HEK293 (cell line): ENCODE data around the gene HMGB1.
"Not testable (repeated sequence)": the region's sequence is repeated elsewhere in the genome, so short reads cannot be mapped to it uniquely, and the experiment has no call there.

Experiments
- CTCF ChIA-PET: fragments of 350-600 bp; formaldehyde crosslinking; extraction: SDS; loops from one replicate; lab custom pipeline; 2021; ENCODE audit warnings: antibody characterized with exemption; lab: Yijun Ruan, JAX
- POLR2A ChIA-PET: fragments of 300-600 bp; formaldehyde crosslinking; extraction: SDS; loops from one replicate; lab custom pipeline; 2020; ENCODE audit warnings: antibody characterized with exemption, inconsistent platforms; lab: Yijun Ruan, JAX
- H3K27ac ChIP-seq: fragments of 200-500 bp; sonication (Bioruptor generic); 2 replicates; pipeline ENCODE4 v1.5.1; 2014; ENCODE audit warnings: low read depth, low read length, control low read depth, inconsistent platforms; ENCODE audit errors: extremely low read depth
- H3K36me3 ChIP-seq, 2 experiments: fragments of 200-500 bp in 1 of 2; sonication (Bioruptor generic) in 1 of 2; 1 replicate in 1 of 2; 2 replicates in 1 of 2; pipeline ENCODE4 v1.5.1; 2014 to 2017; ENCODE audit warnings: inconsistent platforms in 2 of 2, low read length in 2 of 2; ENCODE audit not compliant: control insufficient read depth in 2 of 2, insufficient read depth in 1 of 2
- H3K4me1 ChIP-seq: fragments of 200-500 bp; sonication (Bioruptor generic); 2 replicates; pipeline ENCODE4 v1.5.1; 2014; ENCODE audit warnings: mild to moderate bottlenecking, low read length, inconsistent platforms; ENCODE audit not compliant: control insufficient read depth, insufficient read depth
- H3K4me3 ChIP-seq: 2 replicates; pipeline ENCODE4 v1.5.1; 2011; ENCODE audit warnings: low read depth, mild to moderate bottlenecking, control low read depth, low read length, moderate library complexity
- H3K9me3 ChIP-seq: fragments of 200-500 bp; sonication (Bioruptor generic); 2 replicates; pipeline ENCODE4 v1.5.1; 2014; ENCODE audit warnings: low read depth, low read length, inconsistent platforms; ENCODE audit not compliant: control insufficient read depth, insufficient read depth
- CTCF ChIP-seq: fragments of 450-650 bp; formaldehyde crosslinking; IDR thresholded peaks from 2 replicates; pipeline ENCODE4 v1.5.1; 2016; ENCODE audit warnings: missing biosample characterization, missing genetic modification characterization
- HOXC10 ChIP-seq: sonication (generic); formaldehyde crosslinking; IDR thresholded peaks from 2 replicates; pipeline ENCODE4 v1.8.1; 2023; ENCODE audit warnings: mild to moderate bottlenecking, missing genetic modification reagents
- MEIS1 ChIP-seq: sonication (generic); formaldehyde crosslinking; IDR thresholded peaks from 2 replicates; pipeline ENCODE4 v1.8.1; 2022; ENCODE audit warnings: missing genetic modification reagents, mild to moderate bottlenecking, borderline replicate concordance
- SP2 ChIP-seq: fragments of 450-650 bp; formaldehyde crosslinking; IDR thresholded peaks from 2 replicates; pipeline ENCODE4 v1.5.1; 2016; ENCODE audit warnings: missing biosample characterization, missing genetic modification characterization
- TCF7L2 ChIP-seq: IDR thresholded peaks from 2 replicates; pipeline ENCODE4 v1.6.1; 2011; ENCODE audit warnings: low read depth, mild to moderate bottlenecking, inconsistent platforms, low read length, moderate library complexity, borderline replicate concordance
- ZBTB1 ChIP-seq: fragments of 450-650 bp; formaldehyde crosslinking; IDR thresholded peaks from 2 replicates; pipeline ENCODE4 v1.5.1; 2016; ENCODE audit warnings: missing biosample characterization, missing genetic modification characterization
- ZNF155 ChIP-seq: fragments of 450-650 bp; formaldehyde crosslinking; IDR thresholded peaks from 2 replicates; pipeline ENCODE4 v1.5.1; 2016; ENCODE audit warnings: missing biosample characterization, missing genetic modification characterization
- ZNF16 ChIP-seq: fragments of 450-650 bp; formaldehyde crosslinking; IDR thresholded peaks from 2 replicates; pipeline ENCODE4 v1.5.1; 2016; ENCODE audit warnings: low read depth, missing biosample characterization, missing genetic modification characterization
- ZNF202 ChIP-seq: fragments of 450-650 bp; formaldehyde crosslinking; IDR thresholded peaks from 2 replicates; pipeline ENCODE4 v1.5.1; 2016; ENCODE audit warnings: missing biosample characterization, missing genetic modification characterization, borderline replicate concordance
- ZNF280D ChIP-seq: fragments of 450-650 bp; formaldehyde crosslinking; IDR thresholded peaks from 2 replicates; pipeline ENCODE4 v1.5.1; 2016; ENCODE audit warnings: missing biosample characterization, missing genetic modification characterization
- ZNF341 ChIP-seq: fragments of 450-650 bp; formaldehyde crosslinking; IDR thresholded peaks from 2 replicates; pipeline ENCODE4; 2016; ENCODE audit warnings: low read depth, missing biosample characterization, missing genetic modification characterization
- ZNF350 ChIP-seq: fragments of 450-650 bp; formaldehyde crosslinking; IDR thresholded peaks from 2 replicates; pipeline ENCODE4 v1.5.0; 2017; ENCODE audit warnings: missing biosample characterization, mild to moderate bottlenecking, missing genetic modification characterization
- ZNF354C ChIP-seq: fragments of 450-650 bp; formaldehyde crosslinking; IDR thresholded peaks from 2 replicates; pipeline ENCODE4 v1.5.1; 2016; ENCODE audit warnings: missing biosample characterization, missing genetic modification characterization, low read depth, borderline replicate concordance
- ZNF416 ChIP-seq: fragments of 450-650 bp; formaldehyde crosslinking; IDR thresholded peaks from 2 replicates; pipeline ENCODE4 v1.5.1; 2016; ENCODE audit warnings: missing biosample characterization, missing genetic modification characterization
- ZNF473 ChIP-seq: fragments of 450-650 bp; formaldehyde crosslinking; IDR thresholded peaks from 2 replicates; pipeline ENCODE4 v1.5.1; 2017; ENCODE audit warnings: missing biosample characterization, missing genetic modification characterization
- ZNF660 ChIP-seq: fragments of 450-650 bp; IDR thresholded peaks from 2 replicates; pipeline ENCODE4 v1.5.1; 2018; ENCODE audit warnings: missing biosample characterization, mild to moderate bottlenecking, missing genetic modification characterization
- ZNF776 ChIP-seq: fragments of 450-650 bp; formaldehyde crosslinking; IDR thresholded peaks from 2 replicates; pipeline ENCODE4 v1.5.0; 2017; ENCODE audit warnings: missing biosample characterization, missing genetic modification characterization, borderline replicate concordance
- ZNF785 ChIP-seq: fragments of 450-650 bp; formaldehyde crosslinking; IDR thresholded peaks from 2 replicates; pipeline ENCODE4 v1.5.1; 2016; ENCODE audit warnings: missing biosample characterization, missing genetic modification characterization
- TF ChIP-seq, protein P1 (sequence below): fragments of 450-650 bp; formaldehyde crosslinking; IDR thresholded peaks from 2 replicates; pipeline ENCODE4 v1.5.1; 2016; ENCODE audit warnings: missing biosample characterization, missing genetic modification characterization
- TF ChIP-seq, protein P2 (sequence below): fragments of 450-650 bp; formaldehyde crosslinking; IDR thresholded peaks from 2 replicates; pipeline ENCODE4 v1.5.1; 2016; ENCODE audit warnings: missing biosample characterization, missing genetic modification characterization

Gene HMGB1

GRCh38 chr13:30446126-30446500, 19.6 kb downstream of the HMGB1 start (continued):
- TF ChIP-seq ZNF341 (tag by site-specific recombination), result no peak
- TF ChIP-seq HOXC10 (CRISPR knock-in tag), result no peak
- TF ChIP-seq, protein P1, sequence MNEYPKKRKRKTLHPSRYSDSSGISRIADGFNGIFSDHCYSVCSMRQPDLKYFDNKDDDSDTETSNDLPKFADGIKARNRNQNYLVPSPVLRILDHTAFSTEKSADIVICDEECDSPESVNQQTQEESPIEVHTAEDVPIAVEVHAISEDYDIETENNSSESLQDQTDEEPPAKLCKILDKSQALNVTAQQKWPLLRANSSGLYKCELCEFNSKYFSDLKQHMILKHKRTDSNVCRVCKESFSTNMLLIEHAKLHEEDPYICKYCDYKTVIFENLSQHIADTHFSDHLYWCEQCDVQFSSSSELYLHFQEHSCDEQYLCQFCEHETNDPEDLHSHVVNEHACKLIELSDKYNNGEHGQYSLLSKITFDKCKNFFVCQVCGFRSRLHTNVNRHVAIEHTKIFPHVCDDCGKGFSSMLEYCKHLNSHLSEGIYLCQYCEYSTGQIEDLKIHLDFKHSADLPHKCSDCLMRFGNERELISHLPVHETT (tag by site-specific recombination), result no peak
- no peak for TF ChIP-seq ZNF350 (tag by site-specific recombination)
- TF ChIP-seq ZNF354C (tag by site-specific recombination), result no peak
- TF ChIP-seq TCF7L2, result no peak
- TF ChIP-seq CTCF, result no peak
- TF ChIP-seq ZNF416 (tag by site-specific recombination), result no peak

DNA sequence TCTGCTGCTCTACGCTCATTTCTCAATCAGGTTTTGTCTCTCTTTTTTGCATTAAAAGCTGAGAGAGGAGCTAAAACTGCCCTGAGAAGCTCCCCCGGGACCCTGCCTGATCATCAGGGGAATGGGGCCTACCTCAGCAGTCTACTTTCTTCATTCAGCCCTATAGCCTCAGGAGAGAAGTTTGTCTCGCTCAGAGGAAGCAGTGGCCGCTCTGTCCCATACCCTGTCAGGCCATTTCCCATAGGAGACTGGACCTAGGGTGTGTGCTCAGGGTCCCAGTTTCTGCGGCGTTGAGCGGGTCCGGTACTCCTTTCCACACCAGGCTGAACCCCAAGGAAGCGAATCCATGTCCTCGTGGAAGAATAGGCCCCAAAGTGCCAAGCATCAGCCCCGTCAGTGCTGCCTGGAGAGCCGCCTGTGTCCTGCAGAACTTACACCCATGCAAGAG, 21.8 kb downstream of the HMGB1 start:
- Histone ChIP-seq H3K4me1 (no peaks in the 10 kb centered on the region), H3K4me3 (no peak overlapping the region), H3K9me3 (no peaks in the 10 kb centered on the region), H3K27ac (no peak overlapping the region), H3K36me3 (no peaks in the 10 kb centered on the region)
- ChIA-PET POLR2A (no interaction called here), CTCF (interaction anchor here (0.6 kb wide), 1 partner anchor 670 kb away, joined by 5 read pairs; no protein-coding TSS in a partner anchor)
- TF ChIP-seq ZNF473 (tag by site-specific recombination) (no peak), ZNF776 (tag by site-specific recombination) (no peak), MEIS1 (no peak), ZBTB1 (tag by site-specific recombination) (no peak), SP2 (no peak), ZNF155 (tag by site-specific recombination) (no peak)
- TF ChIP-seq, protein P2, sequence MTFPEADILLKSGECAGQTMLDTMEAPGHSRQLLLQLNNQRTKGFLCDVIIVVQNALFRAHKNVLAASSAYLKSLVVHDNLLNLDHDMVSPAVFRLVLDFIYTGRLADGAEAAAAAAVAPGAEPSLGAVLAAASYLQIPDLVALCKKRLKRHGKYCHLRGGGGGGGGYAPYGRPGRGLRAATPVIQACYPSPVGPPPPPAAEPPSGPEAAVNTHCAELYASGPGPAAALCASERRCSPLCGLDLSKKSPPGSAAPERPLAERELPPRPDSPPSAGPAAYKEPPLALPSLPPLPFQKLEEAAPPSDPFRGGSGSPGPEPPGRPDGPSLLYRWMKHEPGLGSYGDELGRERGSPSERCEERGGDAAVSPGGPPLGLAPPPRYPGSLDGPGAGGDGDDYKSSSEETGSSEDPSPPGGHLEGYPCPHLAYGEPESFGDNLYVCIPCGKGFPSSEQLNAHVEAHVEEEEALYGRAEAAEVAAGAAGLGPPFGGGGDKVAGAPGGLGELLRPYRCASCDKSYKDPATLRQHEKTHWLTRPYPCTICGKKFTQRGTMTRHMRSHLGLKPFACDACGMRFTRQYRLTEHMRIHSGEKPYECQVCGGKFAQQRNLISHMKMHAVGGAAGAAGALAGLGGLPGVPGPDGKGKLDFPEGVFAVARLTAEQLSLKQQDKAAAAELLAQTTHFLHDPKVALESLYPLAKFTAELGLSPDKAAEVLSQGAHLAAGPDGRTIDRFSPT (tag by site-specific recombination), result no peak

- H3K4me1 ChIP-seq, POLR2A ChIA-PET, H3K36me3 ChIP-seq, H3K9me3 ChIP-seq, H3K4me3 ChIP-seq, H3K27ac ChIP-seq: not testable (repeated sequence)
- CTCF ChIA-PET, result interaction anchor here (0.6 kb wide), 1 partner anchor 669 kb away, joined by 5 read pairs; no protein-coding TSS in a partner anchor
Observed at GRCh38 chr13:30443491-30443890, 22.2 kb downstream of the HMGB1 start.

DNA sequence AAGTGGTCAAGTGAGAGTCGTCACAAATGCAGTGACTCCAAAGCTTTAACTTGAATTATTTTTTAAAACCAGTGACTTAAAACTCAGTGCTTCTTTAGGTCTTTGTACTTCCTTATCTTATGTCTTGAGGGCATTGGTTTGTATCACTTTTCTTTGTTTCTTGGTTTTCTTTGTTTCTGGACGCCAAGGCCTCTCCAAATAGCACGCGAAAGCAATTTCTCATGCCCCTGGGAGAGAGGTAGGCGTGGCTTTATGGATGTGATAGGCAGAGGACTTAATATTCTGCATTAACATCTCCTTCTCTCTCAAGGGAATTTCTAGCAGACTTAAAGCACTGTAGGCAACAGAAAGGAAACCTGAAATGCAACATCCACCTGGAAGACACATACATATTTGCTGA, 22.8 kb downstream of the HMGB1 start:
- CTCF ChIA-PET, result no interaction called here
- Histone ChIP-seq H3K4me1 (no peaks in the 10 kb centered on the region), H3K36me3 (no peaks in the 10 kb centered on the region), H3K4me3 (no peak overlapping the region), H3K27ac (no peak overlapping the region), H3K9me3 (no peaks in the 10 kb centered on the region)
- POLR2A ChIA-PET, result interaction anchor here (0.6 kb wide), 1 partner anchor 19 kb away, joined by 4 read pairs; no protein-coding TSS in a partner anchor
- TF ChIP-seq ZNF16 (tag by site-specific recombination) (no peak), ZNF202 (tag by site-specific recombination) (no peak), ZNF785 (tag by site-specific recombination) (no peak), ZNF660 (tag by site-specific recombination) (no peak), ZNF280D (tag by site-specific recombination) (no peak)
- TF ChIP-seq, protein P1 (tag by site-specific recombination), result no peak
